ENCODE results near the gene FST.

Gene FST, protein sequence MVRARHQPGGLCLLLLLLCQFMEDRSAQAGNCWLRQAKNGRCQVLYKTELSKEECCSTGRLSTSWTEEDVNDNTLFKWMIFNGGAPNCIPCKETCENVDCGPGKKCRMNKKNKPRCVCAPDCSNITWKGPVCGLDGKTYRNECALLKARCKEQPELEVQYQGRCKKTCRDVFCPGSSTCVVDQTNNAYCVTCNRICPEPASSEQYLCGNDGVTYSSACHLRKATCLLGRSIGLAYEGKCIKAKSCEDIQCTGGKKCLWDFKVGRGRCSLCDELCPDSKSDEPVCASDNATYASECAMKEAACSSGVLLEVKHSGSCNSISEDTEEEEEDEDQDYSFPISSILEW

DNA sequence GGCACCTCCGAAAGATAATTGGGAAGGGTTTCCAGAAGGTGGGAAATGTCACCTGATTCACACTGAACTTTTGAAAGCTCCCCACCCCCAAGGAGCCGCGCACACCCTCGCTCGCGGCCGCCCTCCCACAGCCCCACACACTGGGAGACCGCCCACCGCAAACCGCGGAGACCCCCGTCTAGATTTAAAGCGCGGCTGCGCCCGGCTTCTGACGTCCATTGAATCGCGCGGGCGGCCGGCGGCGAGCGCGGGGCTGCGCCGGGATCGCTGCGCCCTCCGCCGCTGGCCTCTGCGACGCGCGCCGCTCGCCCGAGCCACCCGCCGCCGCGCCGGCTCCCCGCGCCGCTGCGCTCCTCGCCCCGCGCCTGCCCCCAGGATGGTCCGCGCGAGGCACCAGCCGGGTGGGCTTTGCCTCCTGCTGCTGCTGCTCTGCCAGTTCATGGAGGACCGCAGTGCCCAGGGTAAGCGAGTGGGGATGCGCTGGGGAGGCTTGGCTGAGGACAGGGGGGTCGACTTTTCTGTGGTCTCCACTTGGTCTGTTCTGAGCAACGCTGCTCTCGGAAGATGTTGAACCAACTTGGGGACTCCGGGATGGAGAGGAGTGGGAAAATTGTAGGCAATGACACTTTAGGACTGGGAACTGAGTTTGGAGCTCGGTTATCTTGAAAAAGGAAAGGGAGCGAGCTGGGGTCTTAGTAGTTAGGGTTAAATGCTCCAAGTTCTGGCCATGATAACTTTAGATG, at the start of gene FST:
Gene FST (plus strand): TSS at position 214 of the 743 bp plus-strand sequence. CDS start 163 bp downstream, at position 377.
- DNase-seq (ENCODE audit: low read depth in 2 of 2) = no peak

GRCh38 chr5:53431665-53432064, 48.8 kb upstream of the FST start:
- no peak for DNase-seq (ENCODE audit: low read depth in 2 of 2)

DNA sequence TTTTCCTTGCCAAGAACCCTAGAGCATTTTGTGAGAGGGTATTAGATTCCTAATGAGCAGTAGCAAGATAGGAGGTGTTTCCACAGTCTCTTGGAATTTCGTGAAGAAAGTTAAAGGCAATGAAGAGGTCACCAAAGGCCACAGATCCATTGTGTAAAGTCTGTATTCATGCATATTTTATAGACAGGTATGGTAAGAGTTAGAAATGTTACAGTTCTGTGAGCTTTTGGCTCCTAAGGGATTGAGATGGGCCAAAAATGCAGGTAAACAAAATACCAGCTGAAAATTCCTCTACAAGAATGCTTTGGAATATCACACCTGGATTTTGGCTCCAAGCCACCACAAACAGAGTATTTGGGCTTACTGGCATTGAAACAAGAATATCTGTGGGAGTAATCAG, 47.4 kb upstream of the FST start:
- DNase-seq (ENCODE audit: low read depth in 2 of 2) = no peak

- DNase-seq (ENCODE audit: low read depth in 2 of 2) = no peak
Observed at GRCh38 chr5:53434541-53434940, 45.9 kb upstream of the FST start.

DNA sequence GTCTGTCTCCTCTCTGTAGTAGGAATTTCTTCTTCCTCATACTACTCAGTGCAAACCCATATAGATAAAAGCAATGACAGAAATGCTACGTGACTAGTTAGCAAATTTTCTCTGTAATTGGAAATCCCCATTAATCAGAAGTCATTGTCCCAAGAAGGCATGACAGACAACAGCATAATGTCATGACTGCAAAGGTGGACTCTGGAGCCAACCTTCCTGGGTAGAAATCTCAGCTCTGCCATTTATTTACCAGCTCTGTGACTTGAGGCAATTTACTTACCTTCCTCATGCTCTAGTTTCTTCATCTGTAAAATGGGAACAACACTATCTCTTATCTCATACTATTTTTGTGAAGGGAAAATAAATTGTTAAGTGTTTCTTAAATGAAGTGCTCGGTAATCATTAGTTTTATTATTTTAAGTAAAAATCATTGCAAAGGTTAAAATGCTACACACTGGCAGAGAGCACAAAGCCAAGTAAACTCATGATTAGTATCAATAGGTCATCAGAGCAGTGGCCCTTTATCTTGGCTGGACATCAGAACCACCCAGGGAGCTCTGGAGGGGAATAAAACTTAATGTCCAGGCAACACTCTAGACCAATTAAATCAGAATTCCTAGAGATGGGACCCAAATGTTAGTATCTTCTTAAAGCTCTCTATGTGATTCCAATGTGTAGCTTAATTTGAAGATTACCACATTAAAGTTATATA, 43.8 kb upstream of the FST start:
- DNase-seq (ENCODE audit: low read depth in 2 of 2) = no peak

DNA sequence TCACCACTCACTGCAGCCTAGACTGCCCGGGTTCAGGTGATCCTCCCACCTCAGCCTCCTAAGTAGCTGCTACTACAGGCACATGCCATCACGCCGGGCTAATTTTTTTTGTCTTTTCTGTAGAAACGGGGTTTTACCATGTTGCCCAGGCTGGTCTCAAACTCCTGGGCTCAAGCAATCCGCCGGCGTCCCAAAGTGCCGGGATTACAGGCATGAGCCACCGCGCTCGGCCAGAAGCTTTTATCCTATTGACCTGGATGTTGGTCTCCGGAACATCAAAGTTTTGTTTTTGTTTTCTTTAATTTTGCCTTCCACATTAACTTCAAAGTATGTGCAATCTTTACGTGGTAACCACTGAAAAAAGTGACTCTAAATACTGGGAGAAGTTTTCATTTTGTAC, 42.4 kb upstream of the FST start:
- DNase-seq (ENCODE audit: low read depth in 2 of 2) = no peak

GRCh38 chr5:53438486-53439472, 41.6 kb upstream of the FST start:
- no peak for DNase-seq (ENCODE audit: low read depth in 2 of 2)

DNA sequence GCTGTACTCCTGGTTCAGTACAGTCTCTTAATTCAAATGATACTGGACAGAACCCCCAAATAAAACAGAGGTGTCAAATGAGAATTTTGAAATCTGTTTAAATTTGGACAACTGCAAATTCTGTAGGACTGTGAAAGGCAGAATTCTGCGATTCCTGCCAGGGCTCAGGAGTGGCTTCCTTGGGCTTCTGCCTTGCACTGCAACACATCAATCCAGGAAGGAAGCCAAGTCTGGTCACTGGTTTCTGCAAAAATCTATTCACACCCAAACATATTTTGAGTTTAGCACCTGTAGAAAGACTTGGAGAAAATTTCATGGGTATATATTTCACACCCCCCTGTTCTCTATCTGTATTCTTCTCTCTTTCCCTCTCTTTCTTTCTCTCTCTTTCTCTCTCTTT, 37.5 kb upstream of the FST start:
- DNase-seq (ENCODE audit: low read depth in 2 of 2) = no peak

DNA sequence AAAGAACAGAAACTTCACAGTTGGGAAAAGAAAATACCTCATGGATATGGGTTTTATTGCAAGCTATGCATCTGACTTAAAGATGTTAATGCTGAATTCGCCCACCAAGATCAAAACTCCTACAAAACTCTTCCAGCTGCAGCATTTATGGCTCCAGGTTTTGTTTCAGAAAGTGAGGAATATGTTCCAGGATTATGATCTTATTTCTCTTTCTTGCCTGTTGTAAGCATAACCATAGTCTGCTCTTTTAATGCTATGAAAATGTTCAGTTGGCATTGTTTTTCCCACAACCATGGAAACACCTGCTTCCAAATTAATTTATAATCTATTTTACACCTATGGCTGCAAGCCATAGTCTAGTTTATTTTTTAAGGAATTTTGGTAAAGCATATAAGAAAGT, 34.9 kb upstream of the FST start:
- DNase-seq (ENCODE audit: low read depth in 2 of 2) = no peak

- DNase-seq (ENCODE audit: low read depth in 2 of 2) = no peak
Observed at GRCh38 chr5:53446908-53447307, 33.5 kb upstream of the FST start.

GRCh38 chr5:53448851-53449250, 31.6 kb upstream of the FST start:
- no peak for DNase-seq (ENCODE audit: low read depth in 2 of 2)

- DNase-seq (ENCODE audit: low read depth in 2 of 2) = no peak
Observed at GRCh38 chr5:53453898-53454718, 26.3 kb upstream of the FST start.

DNA sequence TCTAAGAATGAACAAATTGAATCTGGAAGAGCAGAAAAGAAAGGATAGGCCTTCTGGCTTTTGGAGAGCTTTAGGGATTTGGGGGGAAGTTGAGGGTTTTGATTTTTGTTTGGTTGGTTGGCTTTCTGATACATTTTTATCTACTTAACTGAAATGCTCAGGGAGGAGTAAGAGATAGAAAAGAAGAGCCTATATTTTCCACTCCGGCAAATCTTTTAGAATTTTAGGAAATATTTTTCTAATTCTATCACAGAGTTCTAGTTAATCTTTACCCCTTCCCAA, 25.8 kb upstream of the FST start:
- no peak for DNase-seq (ENCODE audit: low read depth in 2 of 2)

DNA sequence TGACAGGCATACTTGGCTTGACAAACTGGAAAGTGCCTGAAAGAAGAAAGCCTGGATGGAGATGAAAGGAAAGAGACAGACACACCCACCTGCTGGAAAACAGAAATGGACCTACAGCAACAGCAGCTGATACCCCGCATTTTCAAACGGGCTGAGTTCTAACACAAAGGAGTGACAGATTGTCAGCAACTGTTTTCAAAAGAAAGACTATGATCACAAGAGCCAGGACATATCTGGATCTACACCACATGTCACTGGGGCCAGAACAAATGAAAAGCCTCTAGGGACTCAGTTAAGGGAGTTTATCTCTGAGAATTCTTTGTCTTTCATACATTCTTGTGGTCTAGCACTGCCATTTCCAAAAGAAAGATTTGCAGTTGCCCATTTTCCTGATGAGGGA, 24.1 kb upstream of the FST start:
- no peak for DNase-seq (ENCODE audit: low read depth in 2 of 2)

DNA sequence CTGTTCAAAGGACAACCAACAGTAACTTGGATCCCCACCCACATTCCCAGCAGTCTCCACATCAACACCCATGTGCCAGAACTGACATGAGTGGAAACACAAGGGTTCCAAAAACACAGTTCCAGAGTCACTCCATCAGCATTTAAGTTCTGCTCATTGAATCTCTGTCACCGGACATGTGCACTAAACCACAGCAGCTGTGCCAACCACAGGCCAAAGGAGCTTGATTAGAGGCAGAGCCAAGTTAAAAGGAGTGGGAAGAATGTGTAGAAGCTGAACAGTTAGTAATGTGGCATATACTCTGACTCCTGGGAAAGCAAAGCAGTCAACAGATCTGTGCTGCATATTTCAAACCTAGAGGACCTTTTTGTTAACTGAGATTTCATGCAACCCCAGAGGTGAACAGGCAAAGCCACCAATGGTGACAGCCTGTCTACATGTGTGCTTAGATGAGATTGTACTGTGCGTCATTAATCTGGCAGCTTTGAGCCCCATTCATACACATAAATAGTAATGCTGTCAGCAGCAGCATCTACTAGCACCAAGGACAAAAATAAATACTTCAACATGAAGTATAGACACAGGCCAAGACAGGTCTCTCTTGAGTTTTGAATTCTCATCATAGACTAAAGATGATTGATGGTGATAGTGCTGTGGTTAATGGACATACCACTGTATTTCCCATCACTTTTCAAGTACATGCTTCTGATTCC, 16.4 kb upstream of the FST start:
- DNase-seq (ENCODE audit: low read depth in 2 of 2) = no peak

DNA sequence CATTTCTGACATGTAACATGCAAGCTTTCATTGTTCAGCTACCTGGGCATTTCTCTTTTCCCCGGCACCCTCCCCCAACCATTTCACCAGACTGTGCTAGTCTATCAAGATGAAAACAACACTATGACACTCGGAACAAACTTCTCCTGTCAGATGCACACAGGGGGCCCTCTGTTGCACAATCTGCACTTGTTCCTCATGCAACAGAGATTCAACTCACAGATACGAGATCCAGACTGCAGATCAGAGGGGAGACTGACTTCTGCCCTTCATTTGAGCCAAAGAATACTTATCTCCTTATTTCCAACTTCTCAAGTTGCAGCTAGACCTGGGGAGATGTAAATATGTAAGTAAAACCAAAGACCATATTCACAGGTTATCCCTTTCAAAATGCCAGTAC, 15.7 kb upstream of the FST start:
- no peak for DNase-seq (ENCODE audit: low read depth in 2 of 2)

GRCh38 chr5:53469946-53470687, 10.3 kb upstream of the FST start:
- no peak for DNase-seq (ENCODE audit: low read depth in 2 of 2)

- no peak for DNase-seq (ENCODE audit: low read depth in 2 of 2)
Observed at GRCh38 chr5:53472279-53472678, 8.2 kb upstream of the FST start.

GRCh38 chr5:53472720-53473510, 7.5 kb upstream of the FST start:
- DNase-seq (ENCODE audit: low read depth in 2 of 2) = no peak
